ENCODE data around the gene WDR47.
"Not testable (repeated sequence)": the region's sequence is repeated elsewhere in the genome, so short reads cannot be mapped to it uniquely, and the experiment has no call there.

WDR47 gene

DNA sequence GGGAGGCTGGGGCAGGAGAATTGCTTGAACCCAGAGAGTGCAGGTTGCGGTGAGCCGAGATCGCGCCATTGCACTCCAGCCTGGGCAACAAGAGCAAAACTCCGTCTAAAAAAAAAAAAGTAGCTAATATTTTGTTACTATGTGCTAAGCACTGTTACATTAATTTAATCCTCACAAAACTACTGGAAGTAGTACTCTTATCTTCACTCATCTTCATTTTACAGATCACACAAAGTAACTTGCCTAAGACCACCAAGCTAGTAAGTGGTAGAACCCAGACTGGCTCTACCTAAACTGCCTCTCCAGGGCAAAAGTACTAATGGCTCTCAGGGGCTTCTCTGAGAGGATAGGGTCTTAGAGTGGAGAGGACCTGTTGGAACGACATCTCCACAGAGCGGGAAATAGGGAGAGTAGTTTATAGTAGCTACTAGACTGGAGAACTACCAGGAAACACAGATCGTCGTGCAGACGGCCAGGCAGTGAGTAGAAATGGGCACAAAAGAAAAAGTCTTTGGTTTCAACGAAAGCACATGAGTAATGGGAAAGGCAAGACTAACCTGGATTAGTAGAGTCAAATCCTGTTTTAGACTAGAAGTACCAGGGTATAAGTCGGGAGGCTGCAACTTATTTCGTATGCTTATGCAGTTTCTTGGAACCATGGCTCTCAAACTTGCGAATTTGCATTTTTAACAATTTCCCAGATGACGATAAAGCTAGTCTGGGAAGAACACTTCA, 80.0 kb downstream of the WDR47 start:
- no peak for DNase-seq

DNA sequence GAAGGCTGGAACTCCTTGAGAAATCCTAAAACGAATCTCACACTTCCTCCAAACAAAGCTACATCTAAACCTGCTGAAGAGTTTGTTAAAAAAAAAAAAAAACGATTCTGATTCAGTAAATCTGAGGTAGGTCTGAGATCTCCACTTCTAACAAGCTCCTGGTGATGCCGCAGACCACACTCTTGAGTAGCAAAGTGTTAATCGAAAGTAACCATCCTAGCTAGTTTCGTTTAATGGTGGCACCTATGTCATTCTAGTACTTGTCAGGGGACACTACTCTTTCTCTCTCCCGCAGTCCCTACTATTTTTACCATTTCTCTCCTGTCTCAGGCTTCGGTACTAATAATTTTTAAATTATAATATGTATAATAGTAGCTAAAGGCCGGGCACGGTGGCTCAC, 80.7 kb downstream of the WDR47 start:
- DNase-seq: no peak

DNA sequence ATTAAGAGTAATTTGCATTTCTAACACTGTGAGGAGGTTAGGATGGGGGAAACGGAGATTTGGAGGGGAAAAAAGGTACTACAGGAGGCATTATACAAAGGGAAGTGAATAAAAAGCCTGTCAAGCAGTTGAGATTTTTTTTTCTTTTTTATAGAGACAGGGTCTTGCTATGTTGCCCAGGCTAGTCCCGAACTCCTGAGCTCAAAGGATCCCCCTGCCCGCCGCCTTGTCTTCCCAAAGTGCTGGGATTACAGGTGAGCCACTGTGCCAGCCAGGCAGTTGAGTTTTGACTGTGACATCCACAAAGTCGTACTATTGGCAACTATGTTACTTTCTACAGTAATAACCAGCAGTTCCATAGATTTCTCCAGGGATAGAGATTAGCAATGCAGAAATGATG, 81.2 kb downstream of the WDR47 start:
- no peak for DNase-seq

DNA sequence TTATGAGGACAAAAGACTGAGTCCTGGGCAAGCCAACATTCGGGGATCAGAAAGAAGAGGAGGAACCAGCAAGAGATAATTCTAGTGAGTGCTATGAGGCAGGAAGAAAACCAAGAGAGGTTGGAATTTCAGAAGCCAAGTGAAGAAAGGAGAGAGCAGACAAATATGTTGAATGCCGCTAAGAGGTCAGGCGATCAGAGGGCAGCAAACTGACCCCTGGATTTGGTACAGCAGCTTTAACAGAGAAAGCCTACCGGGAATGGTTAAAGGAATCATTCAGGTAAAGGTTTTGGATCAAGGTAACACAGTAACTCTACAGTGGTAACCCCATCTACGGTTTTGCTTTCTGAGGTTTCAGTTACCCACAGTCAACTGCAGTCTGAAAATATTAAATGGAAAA, 84.0 kb downstream of the WDR47 start:
- DNase-seq: no peak

DNA sequence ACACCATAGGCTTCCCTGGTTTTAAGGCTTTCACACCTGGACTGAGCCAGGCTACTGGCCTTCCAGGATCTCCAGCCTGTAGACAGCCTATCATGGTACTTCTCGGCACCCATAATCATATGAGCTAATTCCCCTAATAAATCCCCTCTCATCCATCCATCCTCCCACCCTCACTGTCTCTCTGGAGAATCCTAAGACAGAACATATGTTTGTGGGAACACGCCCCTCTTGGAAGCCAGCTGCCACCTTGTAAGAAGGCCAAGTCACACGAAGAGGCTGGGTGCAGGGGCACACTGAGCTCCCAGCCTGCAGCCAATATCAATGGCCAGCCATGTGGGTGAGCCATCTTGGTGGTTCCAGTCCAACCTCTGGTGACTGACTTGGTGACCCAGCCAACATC, 86.0 kb downstream of the WDR47 start:
- DNase-seq: no peak

DNA sequence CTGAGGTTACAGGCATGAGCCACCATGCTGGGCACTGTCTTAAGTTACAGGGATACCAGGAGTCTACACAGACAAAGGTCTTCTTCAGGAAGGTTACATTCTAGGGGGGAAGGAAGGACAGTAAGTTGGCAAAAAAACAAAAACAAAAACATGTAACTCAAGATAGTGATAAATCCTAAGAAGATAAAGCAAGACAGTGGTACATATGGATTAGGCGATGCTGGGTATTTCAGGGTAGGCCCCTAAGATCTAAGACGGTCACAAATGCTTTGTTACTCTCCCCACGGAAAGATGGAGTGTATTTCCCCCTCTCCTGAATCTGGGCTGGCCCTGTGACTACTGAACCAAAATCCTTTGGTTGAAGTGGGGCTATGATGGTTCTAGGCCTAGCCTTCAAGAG, 86.8 kb downstream of the WDR47 start:
- DNase-seq: no peak

DNA sequence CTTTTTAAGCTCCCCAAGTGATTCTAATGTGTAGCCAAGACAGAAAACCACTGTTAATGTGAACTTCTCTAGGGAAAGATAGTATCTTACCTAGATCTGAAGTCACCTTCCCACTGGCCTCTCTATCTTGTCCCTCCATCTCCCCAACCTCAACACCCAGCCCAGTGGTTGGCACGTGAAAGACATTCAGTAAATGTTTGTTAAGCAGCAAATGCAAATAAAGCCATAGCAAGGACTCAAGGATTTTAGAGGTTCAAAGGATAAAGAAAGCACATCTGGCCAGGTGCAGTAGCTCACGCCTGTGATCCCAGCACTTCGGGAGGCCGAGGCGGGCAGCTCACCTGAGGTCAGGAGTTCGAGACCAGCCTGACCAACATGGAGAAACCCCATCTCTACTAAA, 88.5 kb downstream of the WDR47 start:
- DNase-seq: no peak

DNA sequence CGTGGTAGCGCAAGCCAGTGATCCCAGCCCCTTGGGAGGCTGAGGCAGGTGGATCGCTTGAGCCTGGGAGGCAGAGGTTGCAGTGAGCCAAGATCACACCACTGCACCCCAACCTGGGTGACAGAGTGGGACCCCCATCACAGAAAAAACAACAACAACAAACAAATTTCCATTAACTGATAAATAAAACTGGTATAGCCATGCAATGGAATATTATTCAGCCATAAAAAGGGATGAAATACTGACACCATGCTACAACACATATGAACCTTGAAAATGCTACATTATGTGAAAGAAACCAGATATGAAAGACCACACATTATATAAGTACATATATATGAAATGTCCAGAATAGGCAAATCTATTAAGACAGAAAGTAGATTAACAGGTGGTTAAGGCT, 90.7 kb downstream of the WDR47 start:
- DNase-seq: no peak

DNA sequence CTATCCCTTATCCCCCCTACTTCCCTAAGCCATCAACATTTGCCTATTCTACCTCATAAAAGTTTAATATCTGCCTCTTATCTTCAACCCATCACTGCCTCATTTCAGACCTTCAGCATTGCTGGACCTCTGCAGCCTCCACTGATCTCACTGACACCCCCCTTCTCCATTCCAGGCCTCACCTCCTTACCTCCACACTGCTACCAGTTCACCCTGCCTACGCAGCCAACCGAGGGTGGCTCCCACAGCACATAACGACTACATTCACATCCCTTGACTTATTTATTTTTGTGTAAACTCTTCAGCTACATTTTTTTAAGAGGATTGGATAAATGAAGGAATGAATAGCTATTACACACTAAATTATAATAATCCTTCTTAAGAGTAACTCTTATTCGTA, 92.9 kb downstream of the WDR47 start:
- no peak for DNase-seq

DNA sequence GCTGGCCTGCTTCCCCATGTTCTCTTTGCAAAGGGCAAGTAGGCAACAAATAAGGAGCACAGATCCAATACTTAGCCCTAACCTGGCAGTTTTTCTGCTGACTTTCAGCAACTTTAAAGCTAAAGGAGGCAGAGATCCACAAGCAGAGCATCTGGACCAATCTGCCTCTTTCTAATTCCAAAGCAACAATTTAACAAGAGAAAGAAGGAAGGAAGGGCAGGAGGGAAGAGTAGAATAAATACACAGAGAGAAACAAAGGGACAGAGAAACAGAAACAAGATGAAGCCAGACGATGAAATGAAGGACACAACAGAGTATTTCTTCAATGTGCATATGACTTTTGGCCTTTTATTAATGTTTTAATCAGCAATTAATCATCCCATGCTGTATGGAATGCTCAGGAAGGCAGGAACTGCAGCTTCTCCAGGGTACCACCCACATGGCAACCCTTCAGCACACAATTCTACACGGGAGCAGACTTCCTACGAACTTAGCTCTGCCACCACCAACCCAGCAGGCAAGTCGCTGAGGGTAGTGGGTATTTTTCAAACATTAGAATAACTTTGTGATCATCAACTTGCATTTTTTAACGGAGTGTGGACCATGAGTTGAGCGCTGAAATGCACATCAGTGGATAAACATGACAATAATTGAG, 93.9 kb downstream of the WDR47 start:
- no peak for DNase-seq

DNA sequence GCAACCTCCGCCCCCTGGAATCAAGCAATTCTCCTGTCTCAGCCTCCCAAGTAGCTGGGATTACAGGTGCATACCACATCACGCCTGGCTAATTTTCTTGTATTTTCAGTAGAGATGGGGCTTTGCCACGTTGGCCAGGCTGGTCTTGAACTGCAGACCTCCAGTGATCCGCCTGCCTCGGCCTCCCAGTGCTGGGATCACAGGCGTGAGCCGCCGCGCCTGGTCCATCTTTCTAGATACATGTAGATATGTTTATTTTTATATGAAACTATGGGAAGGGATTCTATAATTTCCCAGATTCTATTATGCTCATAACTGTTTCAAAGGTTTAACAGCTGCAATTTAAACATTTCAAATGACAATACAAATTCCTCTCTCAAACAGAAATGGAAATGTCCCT, 105.7 kb downstream of the WDR47 start:
- no peak for DNase-seq

DNA sequence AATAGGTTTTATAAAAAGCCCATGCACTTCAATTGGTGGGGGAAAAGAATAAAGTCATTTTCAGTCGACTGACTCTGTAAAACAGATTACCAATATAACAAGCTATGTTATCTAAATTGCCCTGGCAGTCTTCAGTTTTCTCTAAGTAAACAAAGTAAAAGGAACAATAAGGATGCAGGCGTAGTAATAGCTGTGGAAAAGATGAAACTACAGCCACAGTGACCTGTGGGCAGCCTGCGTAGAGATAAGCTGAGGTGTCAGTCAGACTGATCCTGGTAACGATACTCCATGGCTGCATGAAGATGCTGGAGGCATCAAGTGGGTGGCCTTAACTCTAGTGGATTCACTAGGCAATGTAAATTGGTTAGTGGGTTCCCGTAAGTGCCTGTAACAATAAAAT, 108.0 kb downstream of the WDR47 start:
- DNase-seq: no peak

DNA sequence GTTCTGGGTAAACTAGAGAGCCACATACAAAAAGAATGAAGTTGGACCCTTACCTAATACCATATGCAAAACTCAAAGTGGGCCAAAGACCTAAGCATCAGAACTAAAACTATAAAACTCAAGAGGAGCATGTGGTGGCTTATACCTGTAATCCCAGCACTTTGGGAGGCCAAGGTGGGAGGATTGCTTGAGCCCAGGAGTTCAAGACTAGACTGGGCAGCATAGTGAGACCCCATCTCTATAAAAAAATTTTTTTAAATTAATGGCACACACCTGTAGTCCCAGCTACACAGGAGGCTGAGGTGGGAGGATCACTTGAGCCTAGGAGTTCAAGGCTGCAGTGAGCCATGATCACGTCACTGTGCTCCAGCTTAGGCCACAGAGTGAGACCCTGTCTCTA, 114.3 kb downstream of the WDR47 start:
- not testable (repeated sequence) for DNase-seq

DNA sequence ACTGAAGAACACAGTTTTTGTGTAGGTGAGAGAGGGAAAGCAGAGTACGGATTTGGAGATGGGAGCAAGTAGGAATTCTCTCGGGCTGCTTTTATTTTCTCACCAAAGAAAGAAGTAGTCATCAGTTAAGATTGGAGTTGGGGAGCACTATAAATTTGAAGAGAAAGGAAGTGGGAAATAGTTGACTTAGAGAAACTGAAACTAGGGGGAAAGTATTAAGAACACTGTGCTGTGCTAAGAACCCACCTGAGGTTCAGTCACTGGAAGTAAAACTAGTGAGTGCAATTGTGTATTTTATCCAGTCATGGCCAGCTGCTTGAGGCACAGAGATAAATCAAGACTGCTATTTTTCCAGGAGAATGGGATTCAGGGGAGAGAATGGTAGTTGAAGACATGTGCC, 116.0 kb downstream of the WDR47 start:
- DNase-seq: no peak
